HepG2 (cell line): ENCODE data around the gene FUT6. TPM values are rescaled to one million over a fixed set of nuclear protein-coding genes. Genes with fewer than 3 reads are reported as not detected.

Source experiments
- GATAD2A ChIP-seq: IDR thresholded peaks from 2 replicates; pipeline ENCODE4 v1.6.1; 2016
- GRHL1 ChIP-seq: sonication (generic); formaldehyde crosslinking; conservative IDR thresholded peaks from 2 replicates; pipeline ENCODE4 v1.8.0; 2022; ENCODE audit warnings: missing genetic modification reagents
- GTF2F1 ChIP-seq: fragments of 150-350 bp; IDR thresholded peaks from 2 replicates; pipeline ENCODE4 v1.6.1; 2014; ENCODE audit warnings: low read length
- HMG20A ChIP-seq: IDR thresholded peaks from 2 replicates; pipeline ENCODE4 v1.6.1; 2016; ENCODE audit warnings: borderline replicate concordance
- KAT2B ChIP-seq: fragments of 150-350 bp; IDR thresholded peaks from 2 replicates; pipeline ENCODE4 v1.6.1; 2014; ENCODE audit warnings: low read depth, low read length, borderline replicate concordance
- NCOR1 ChIP-seq: fragments of 200-600 bp; sonication (generic); IDR thresholded peaks from 2 replicates; pipeline ENCODE4 v1.7.0; 2017; ENCODE audit warnings: antibody characterized with exemption, low read length, borderline replicate concordance
- NR2C2 ChIP-seq: sonication (generic); formaldehyde crosslinking; IDR thresholded peaks from 2 replicates; pipeline ENCODE4 v1.4.0; 2020; ENCODE audit warnings: missing genetic modification reagents, mild to moderate bottlenecking, moderate library complexity, borderline replicate concordance
- PAWR ChIP-seq: sonication (generic); formaldehyde crosslinking; IDR thresholded peaks from 2 replicates; pipeline ENCODE4 v1.4.0; 2020; ENCODE audit warnings: missing genetic modification reagents, mild to moderate bottlenecking, borderline replicate concordance
- PBX2 ChIP-seq: IDR thresholded peaks from 2 replicates; pipeline ENCODE4 v1.6.1; 2016; ENCODE audit warnings: control low read depth
- RBM39 ChIP-seq: fragments of 200-400 bp; formaldehyde crosslinking; IDR thresholded peaks from one replicate; pipeline ENCODE4 v1.6.1; 2018; ENCODE audit warnings: antibody characterized with exemption, mild to moderate bottlenecking, low read depth, low read length; ENCODE audit not compliant: poor library complexity, severe bottlenecking
- RORA ChIP-seq: sonication (generic); formaldehyde crosslinking; IDR thresholded peaks from 2 replicates; pipeline ENCODE4 v1.5.0; 2020; ENCODE audit warnings: mild to moderate bottlenecking, missing genetic modification reagents, moderate library complexity
- SOX5 ChIP-seq: IDR thresholded peaks from 2 replicates; pipeline ENCODE4 v1.6.1; 2016; ENCODE audit warnings: borderline replicate concordance
- SP1 ChIP-seq, 2 experiments: fragments of 450-650 bp in 1 of 2; sonication (generic) in 1 of 2; formaldehyde crosslinking in 1 of 2; IDR thresholded peaks; 2 replicates each; pipeline versions ENCODE4 v1.4.0 to v1.6.1; 2016 to 2020; ENCODE audit warnings: missing genetic modification reagents in 1 of 2
- TBX2 ChIP-seq: sonication (generic); formaldehyde crosslinking; IDR thresholded peaks from 2 replicates; pipeline ENCODE4 v1.5.0; 2020; ENCODE audit warnings: missing genetic modification reagents, mild to moderate bottlenecking, borderline replicate concordance
- XRCC5 ChIP-seq: fragments of 200-400 bp; formaldehyde crosslinking; optimal IDR thresholded peaks from 2 replicates; pipeline ENCODE3; 2017; ENCODE audit warnings: mild to moderate bottlenecking, low read length
- ZBTB20 ChIP-seq: sonication (generic); formaldehyde crosslinking; IDR thresholded peaks from 2 replicates; pipeline ENCODE4 v1.8.1; 2023; ENCODE audit warnings: missing genetic modification reagents, low read depth, mild to moderate bottlenecking, borderline replicate concordance
- ZBTB8A ChIP-seq: sonication (generic); formaldehyde crosslinking; IDR thresholded peaks from 2 replicates; pipeline ENCODE4 v1.4.0; 2020; ENCODE audit warnings: mild to moderate bottlenecking, low read depth, missing genetic modification reagents, borderline replicate concordance
- ZFP62 ChIP-seq: sonication (generic); formaldehyde crosslinking; IDR thresholded peaks from 2 replicates; pipeline ENCODE4 v1.4.0; 2020; ENCODE audit warnings: missing genetic modification reagents
- ZNF326 ChIP-seq: sonication (generic); formaldehyde crosslinking; IDR thresholded peaks from 2 replicates; pipeline ENCODE4 v1.4.0; 2020; ENCODE audit warnings: missing genetic modification reagents, borderline replicate concordance
- ZNF484 ChIP-seq: sonication (generic); formaldehyde crosslinking; IDR thresholded peaks from 2 replicates; pipeline ENCODE4 v1.5.1; 2020; ENCODE audit warnings: mild to moderate bottlenecking, low read depth, missing genetic modification reagents, borderline replicate concordance
- ZNF841 ChIP-seq: sonication (generic); formaldehyde crosslinking; IDR thresholded peaks from 2 replicates; pipeline ENCODE4 v1.8.1; 2023; ENCODE audit warnings: missing genetic modification reagents, borderline replicate concordance
- polyA plus RNA-seq, 8 experiments: library from polyadenylated mRNA; depleted of rRNA in 3 of 8; stranded (reverse) in 7 of 8; unstranded in 1 of 8; fragments of >200 nt; fragmentation: Illumina TruSeq in 4 of 8; extraction: Trizol in 4 of 8; gene quantifications; 2 replicates each; pipeline versions ENCODE4 v1.2.1 to v1.2.3, GENCODE V29; 2011 to 2016; ENCODE audit warnings: low read depth in 4 of 8, missing spikeins in 1 of 8, mixed read lengths in 1 of 8; ENCODE audit not compliant: insufficient read depth in 1 of 8
- total RNA-seq, 5 experiments: library from RNA; depleted of rRNA; stranded (reverse); fragments of >200 nt; fragmentation: Illumina TruSeq; extraction: Trizol; gene quantifications; 2 replicates each; pipeline ENCODE4 v1.2.3, GENCODE V29; 2016; ENCODE audit warnings: low read depth in 1 of 5
- TF ChIP-seq, protein P1 (sequence below): sonication (generic); formaldehyde crosslinking; IDR thresholded peaks from 2 replicates; pipeline ENCODE4 v1.9.0; 2022; ENCODE audit warnings: low read depth, missing genetic modification reagents
- TF ChIP-seq, protein P2 (sequence below): fragments of 450-650 bp; IDR thresholded peaks from 2 replicates; pipeline ENCODE4 v1.6.1; 2017

The FUT6 gene
- total and polyA plus RNA-seq, 2 of the 13 experiments (the other 11 are each of a cell fraction or from before 2014, with no cell fraction given), result 8.2 to 27.7 TPM

GRCh38 chr19:5838353-5839064 lies 993 bp downstream of the FUT6 start (continued):
- no peak for TF ChIP-seq GTF2F1
- TF ChIP-seq, protein P1, sequence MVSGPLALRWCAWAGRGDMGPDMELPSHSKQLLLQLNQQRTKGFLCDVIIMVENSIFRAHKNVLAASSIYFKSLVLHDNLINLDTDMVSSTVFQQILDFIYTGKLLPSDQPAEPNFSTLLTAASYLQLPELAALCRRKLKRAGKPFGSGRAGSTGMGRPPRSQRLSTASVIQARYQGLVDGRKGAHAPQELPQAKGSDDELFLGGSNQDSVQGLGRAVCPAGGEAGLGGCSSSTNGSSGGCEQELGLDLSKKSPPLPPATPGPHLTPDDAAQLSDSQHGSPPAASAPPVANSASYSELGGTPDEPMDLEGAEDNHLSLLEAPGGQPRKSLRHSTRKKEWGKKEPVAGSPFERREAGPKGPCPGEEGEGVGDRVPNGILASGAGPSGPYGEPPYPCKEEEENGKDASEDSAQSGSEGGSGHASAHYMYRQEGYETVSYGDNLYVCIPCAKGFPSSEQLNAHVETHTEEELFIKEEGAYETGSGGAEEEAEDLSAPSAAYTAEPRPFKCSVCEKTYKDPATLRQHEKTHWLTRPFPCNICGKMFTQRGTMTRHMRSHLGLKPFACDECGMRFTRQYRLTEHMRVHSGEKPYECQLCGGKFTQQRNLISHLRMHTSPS, result no peak
- TF ChIP-seq SP1 (IDR thresholded peaks at IDR 0.05), result no peak
- no peak for TF ChIP-seq SP1 (CRISPR knock-in tag; IDR thresholded peaks at IDR 0.05)
- no peak for TF ChIP-seq ZNF841 (CRISPR knock-in tag)
- TF ChIP-seq NR2C2 (CRISPR knock-in tag), result no peak; the same call in 1 of the 2 replicates
- TF ChIP-seq GATAD2A (CRISPR knock-in tag), result no peak; the same call in 1 of the 2 replicates
- TF ChIP-seq GRHL1 (CRISPR knock-in tag), result no peak
- TF ChIP-seq HMG20A (CRISPR knock-in tag), result no peak
- no peak for TF ChIP-seq KAT2B
- no peak for TF ChIP-seq ZBTB8A (CRISPR knock-in tag)
- TF ChIP-seq NCOR1, result no peak
- no peak for TF ChIP-seq RORA (CRISPR knock-in tag)
- TF ChIP-seq ZBTB20 (CRISPR knock-in tag), result no peak
- TF ChIP-seq ZFP62 (CRISPR knock-in tag), result no peak
- TF ChIP-seq, protein P2, sequence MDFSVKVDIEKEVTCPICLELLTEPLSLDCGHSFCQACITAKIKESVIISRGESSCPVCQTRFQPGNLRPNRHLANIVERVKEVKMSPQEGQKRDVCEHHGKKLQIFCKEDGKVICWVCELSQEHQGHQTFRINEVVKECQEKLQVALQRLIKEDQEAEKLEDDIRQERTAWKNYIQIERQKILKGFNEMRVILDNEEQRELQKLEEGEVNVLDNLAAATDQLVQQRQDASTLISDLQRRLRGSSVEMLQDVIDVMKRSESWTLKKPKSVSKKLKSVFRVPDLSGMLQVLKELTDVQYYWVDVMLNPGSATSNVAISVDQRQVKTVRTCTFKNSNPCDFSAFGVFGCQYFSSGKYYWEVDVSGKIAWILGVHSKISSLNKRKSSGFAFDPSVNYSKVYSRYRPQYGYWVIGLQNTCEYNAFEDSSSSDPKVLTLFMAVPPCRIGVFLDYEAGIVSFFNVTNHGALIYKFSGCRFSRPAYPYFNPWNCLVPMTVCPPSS, result no peak
- no peak for TF ChIP-seq PBX2 (CRISPR knock-in tag)
- TF ChIP-seq XRCC5, result no peak
- no peak for TF ChIP-seq SOX5
- no peak for TF ChIP-seq RBM39
- TF ChIP-seq ZNF326, result no peak
- TF ChIP-seq ZNF484 (CRISPR knock-in tag), result no peak
- TF ChIP-seq PAWR (CRISPR knock-in tag), result no peak
- TF ChIP-seq TBX2, result no peak
